Measurements from ENCODE around the gene EXOC3L4. TPM values are rescaled to one million over a fixed set of nuclear protein-coding genes. Genes with fewer than 3 reads are reported as not detected.

EXOC3L4 gene
- not detected for total RNA-seq

GRCh38 chr14:103094406-103095209 is at the start of gene EXOC3L4:
TSS of gene EXOC3L4 (plus strand) at chr14:103094725. CDS start at chr14:103100220, 5,495 bp downstream.

DNA sequence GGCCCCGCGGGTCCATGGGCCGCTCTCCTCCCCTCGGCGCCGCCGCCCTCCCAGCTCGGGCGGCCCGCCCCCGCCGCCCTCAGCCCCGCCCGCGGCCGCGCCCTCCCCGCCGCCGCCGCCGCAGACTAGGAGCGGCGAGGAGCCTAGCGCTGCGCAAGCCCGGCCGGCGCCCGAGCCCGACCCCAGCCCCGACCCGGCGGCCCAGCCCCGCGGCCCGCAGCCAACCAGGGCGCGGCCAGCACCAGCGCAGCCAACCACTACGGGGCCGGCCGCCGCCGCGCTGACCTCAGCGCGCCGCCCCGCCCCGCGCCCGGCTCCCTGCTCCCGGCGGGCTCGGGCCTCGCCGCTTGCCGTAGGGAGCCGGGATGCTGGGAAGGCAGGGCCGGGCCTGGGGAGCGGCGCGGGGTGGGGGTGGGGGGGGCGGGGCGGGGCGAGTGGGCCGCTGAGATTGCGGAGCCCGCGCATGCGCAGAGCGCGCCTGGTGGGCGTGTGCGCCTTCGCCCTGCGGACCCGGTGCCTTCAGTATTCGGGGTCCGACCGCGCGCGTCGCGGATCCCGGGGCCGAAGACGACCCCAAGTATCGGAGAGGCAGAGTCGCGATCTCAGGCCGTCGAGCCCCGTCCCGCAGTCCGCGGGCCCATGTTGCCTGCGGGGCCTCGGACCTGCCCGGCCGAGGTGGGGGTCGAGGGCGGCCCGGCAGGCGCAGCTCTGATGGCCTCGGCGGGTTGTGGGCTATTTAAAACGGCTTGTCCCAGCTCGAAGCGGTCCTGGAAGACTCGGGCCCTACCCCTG is 37.0 kb upstream of the EXOC3L4 start, which contains the start of gene CDC42BPB:
Gene CDC42BPB (minus strand): TSS at position 178 of the 792 bp plus-strand sequence. CDS start 376 bp downstream, outside the sequence.

GRCh38 chr14:103084021-103084919 is 10.3 kb upstream of the EXOC3L4 start, which contains the start of gene LBHD2:
TSS of gene LBHD2 (plus strand) at chr14:103084210. CDS start at chr14:103086013, 1,803 bp downstream.

GRCh38 chr14:103122947-103123633 is 28.6 kb downstream of the EXOC3L4 start, which contains the start of gene TNFAIP2:
TSS of gene TNFAIP2 (plus strand) at chr14:103123461. CDS start at chr14:103126458, 2,997 bp downstream.

Other genes with a start within 250 kb of the EXOC3L4 start
- under 1 TPM; under 0.01 TPM for gene AMN, start 172.1 kb upstream of the EXOC3L4 start, total RNA-seq
- gene CDC42BPB, start 37.2 kb upstream of the EXOC3L4 start, total RNA-seq, result 100 to 1,000 TPM in 1 of 2 donors, 10 to 100 TPM in 1; 80.5 to 102 TPM
- not detected for gene LBHD2, start 10.5 kb upstream of the EXOC3L4 start, total RNA-seq
- gene TNFAIP2, start 28.7 kb downstream of the EXOC3L4 start, total RNA-seq, result 1 to 10 TPM; 5.0 to 7.9 TPM
- 100 to 1,000 TPM in 1 of 2 donors, 10 to 100 TPM in 1; 78.5 to 119 TPM for gene EIF5, start 239.5 kb downstream of the EXOC3L4 start, total RNA-seq

Data from melanocyte of skin (primary cell).